Measurements from ENCODE around the gene FCN1. TPM values are rescaled to one million over a fixed set of nuclear protein-coding genes. Genes with fewer than 3 reads are reported as not detected.

The FCN1 gene
- total and polyA plus RNA-seq, 9 of the 15 experiments (the other 6 are each of a cell fraction or from before 2014, with no cell fraction given): not detected

- TF ChIP-seq ZNF695 (CRISPR knock-in tag; IDR thresholded peaks at IDR 0.05): no peak
Observed at GRCh38 chr9:134883040-134883782, 34.5 kb downstream of the FCN1 start (continued).

GRCh38 chr9:134882204-134882785 lies 35.4 kb downstream of the FCN1 start:
- no peak overlapping the region for H3K27ac ChIP-seq (ENCODE audit: extremely low read depth, low read depth, low read length)
- DNase-seq (ENCODE audit: extremely low read depth in 1 of 4, low spot score in 3 of 4) (no peak), FAIRE-seq (no peak), ATAC-seq (no peak)
- no peak overlapping the region for H3K4me2 ChIP-seq (ENCODE audit: insufficient read depth, low read length)
- H3K4me3 ChIP-seq: no peak overlapping the region
- H2AFZ ChIP-seq (ENCODE audit: low read depth, low read length): no peak overlapping the region
- no peaks in the 10 kb centered on the region for H3K9me1 ChIP-seq (ENCODE audit: control insufficient read depth, insufficient read depth, low read length)
- H3K79me2 ChIP-seq (ENCODE audit: control insufficient read depth, insufficient read depth, low read length): no peaks in the 10 kb centered on the region
- H4K20me1 ChIP-seq (replicated peaks; ENCODE audit: control insufficient read depth, insufficient read depth, low read length): 0 out of 2 replicates have a peak, but pooled peaks cover 4% of the 10 kb centered on the region
- peaks cover 10 to 53% of the 10 kb centered on the region in 2 experiments for H3K27me3 ChIP-seq (ENCODE audit: control insufficient read depth in 2 of 2, insufficient read depth in 2 of 2, low read length in 2 of 2)
- H3K4me1 ChIP-seq (replicated peaks in 1 of 2; ENCODE audit: control insufficient read depth in 2 of 2, insufficient read depth in 2 of 2, low read length in 2 of 2): no peaks in the 10 kb centered on the region
- H3K36me3 ChIP-seq (ENCODE audit: control insufficient read depth, insufficient read depth, low read length): no peaks in the 10 kb centered on the region
- intact Hi-C loops (cut with micrococcal nuclease) (no loop called here), in situ Hi-C loops (cut with MboI) (no loop called here)
- no peak for TF ChIP-seq ZBTB7A (IDR thresholded peaks at IDR 0.05; ENCODE audit: borderline replicate concordance, control insufficient read depth, low read depth, low read length)
- TF ChIP-seq CCAR2 (IDR thresholded peaks at IDR 0.05; ENCODE audit: low read depth, low read length): no peak
- no peak for TF ChIP-seq MLLT1 (IDR thresholded peaks at IDR 0.05)
- TF ChIP-seq NR2C1 (IDR thresholded peaks at IDR 0.05): no peak
- no peak for TF ChIP-seq NR2C1 (tag; IDR thresholded peaks at IDR 0.05)
- no peaks in the 10 kb centered on the region for H3K9me3 ChIP-seq (replicated peaks; ENCODE audit: control insufficient read depth, insufficient read depth, low read depth, low read length)
- ChIA-PET POLR2A (interaction anchor here (0.6 kb wide), 1 partner anchor 507 kb away, joined by 3 read pairs; no protein-coding TSS in a partner anchor), CTCF (ENCODE audit: low intra/inter-chr PET ratio) (interaction anchor here (0.7 kb wide), 1 partner anchor 59 kb away, joined by 3 read pairs; no protein-coding TSS in a partner anchor)
- BruUV-seq (replicated peaks): no TSS peak
- WGBS (ENCODE audit: insufficient coverage, low coverage, missing lambda C conversion rate): 0% methylated on average over 3 of the region's 3 CpGs
- no peak overlapping the region for H3K9ac ChIP-seq (ENCODE audit: insufficient read depth in 1 of 2, low read depth in 2 of 2, low read length in 2 of 2)
